CD8-positive, alpha-beta memory T cell (primary cell): Measurements from ENCODE around the gene NDST4. TPM values are rescaled to one million over a fixed set of nuclear protein-coding genes. Genes with fewer than 3 reads are reported as not detected.

Experiments used
- CTCF ChIA-PET: fragments of 350-600 bp; sonication (Branson Sonifier 250); formaldehyde crosslinking; loops from one replicate; lab custom pipeline; 2021; ENCODE audit warnings: antibody characterized with exemption; lab: Charles Lee
- POLR2A ChIA-PET: fragments of 350-600 bp; sonication (Branson Sonifier 250); formaldehyde crosslinking; loops from one replicate; lab custom pipeline; 2021; ENCODE audit warnings: antibody characterized with exemption; lab: Charles Lee
- DNase-seq, 5 donors: peaks; one replicate each; pipeline versions ENCODE4 v3.0.0 to v3.0.0-alpha.2; 2020 to 2022; ENCODE audit warnings: mixed read lengths in 1 of 5
- H3K27ac ChIP-seq: one replicate; pipeline ENCODE4 v1.7.0; 2013; ENCODE audit warnings: low read depth, mild to moderate bottlenecking, low read length, moderate library complexity
- H3K27me3 ChIP-seq: 2 replicates; pipeline ENCODE4 v1.7.0; 2013; ENCODE audit warnings: low read length, mild to moderate bottlenecking; ENCODE audit not compliant: insufficient read depth, poor library complexity, severe bottlenecking
- H3K36me3 ChIP-seq: 2 replicates; pipeline ENCODE4 v1.7.0; 2013; ENCODE audit warnings: mild to moderate bottlenecking, low read length, moderate library complexity; ENCODE audit not compliant: insufficient read depth
- H3K4me1 ChIP-seq: 2 replicates; pipeline ENCODE4 v1.7.0; 2013; ENCODE audit warnings: mild to moderate bottlenecking, low read length, moderate library complexity; ENCODE audit not compliant: insufficient read depth
- H3K4me3 ChIP-seq: 2 replicates; pipeline ENCODE4 v1.7.0; 2013; ENCODE audit warnings: mild to moderate bottlenecking, low read length
- H3K9me3 ChIP-seq: 2 replicates; pipeline ENCODE4 v1.7.0; 2013; ENCODE audit warnings: mild to moderate bottlenecking, low read length
- H3K27ac Mint-ChIP-seq, 8 donors: one replicate each; pipeline ENCODE4 v1.8.0; 2020 to 2021; ENCODE audit warnings: mixed read lengths in 8 of 8, mild to moderate bottlenecking in 6 of 8, inconsistent platforms in 3 of 8, moderate library complexity in 3 of 8
- H3K27me3 Mint-ChIP-seq, 2 donors: one replicate each; pipeline ENCODE4 v1.8.0; 2020 to 2021; ENCODE audit warnings: mixed read lengths in 2 of 2, mild to moderate bottlenecking in 1 of 2, moderate library complexity in 1 of 2
- H3K36me3 Mint-ChIP-seq, 3 donors: one replicate each; pipeline ENCODE4 v1.8.0; 2020 to 2021; ENCODE audit warnings: mixed read lengths in 3 of 3, inconsistent platforms in 1 of 3, mild to moderate bottlenecking in 1 of 3
- H3K4me1 Mint-ChIP-seq, 3 donors: one replicate each; pipeline ENCODE4 v1.8.0; 2020 to 2021; ENCODE audit warnings: mixed read lengths in 3 of 3, inconsistent platforms in 1 of 3, mild to moderate bottlenecking in 1 of 3
- H3K4me3 Mint-ChIP-seq, 7 donors: one replicate each; pipeline ENCODE4 v1.8.0; 2020 to 2021; ENCODE audit warnings: mixed read lengths in 7 of 7, mild to moderate bottlenecking in 6 of 7, moderate library complexity in 4 of 7, inconsistent platforms in 2 of 7
- H3K9me3 Mint-ChIP-seq, 5 donors: one replicate each; pipeline ENCODE4 v1.8.0; 2020 to 2022; ENCODE audit warnings: mixed read lengths in 5 of 5, mild to moderate bottlenecking in 3 of 5, moderate library complexity in 2 of 5, inconsistent platforms in 1 of 5
- polyA plus RNA-seq: library from polyadenylated mRNA; unstranded; fragments of 300-500 nt; fragmentation: Illumina TruSeq; gene quantifications from one replicate; pipeline ENCODE4 v1.2.3, GENCODE V29; 2021
- total RNA-seq, 2 experiments: library from RNA; stranded (reverse); gene quantifications; one replicate each; pipeline ENCODE4 v1.2.3, GENCODE V29; 2021

NDST4 gene
- total and polyA plus RNA-seq, 3 experiments from 2014 or later, result not detected

GRCh38 chr4:115128037-115128436 lies 14.6 kb upstream of the NDST4 start:
- ChIA-PET POLR2A (no interaction called here), CTCF (no interaction called here)

GRCh38 chr4:115126491-115126890 lies 13.1 kb upstream of the NDST4 start:
- H3K4me1 ChIP-seq, result no peaks in the 10 kb centered on the region
- Mint-ChIP-seq H3K4me3 (no peak overlapping the region), H3K27ac (no peak overlapping the region), H3K4me1 (no peaks in the 10 kb centered on the region), H3K27me3 (no peaks in the 10 kb centered on the region), H3K36me3 (no peaks in the 10 kb centered on the region), H3K9me3 (peaks cover 0 to 13% (median 0%) of the 10 kb centered on the region in 5 donors)
- POLR2A ChIA-PET, result no interaction called here
- no peaks in the 10 kb centered on the region for H3K36me3 ChIP-seq
- H3K27me3 ChIP-seq, result no peaks in the 10 kb centered on the region
- H3K9me3 ChIP-seq, result no peaks in the 10 kb centered on the region
- no peak overlapping the region for H3K4me3 ChIP-seq
- DNase-seq, result no peak
- H3K27ac ChIP-seq, result no peak overlapping the region
- CTCF ChIA-PET, result no interaction called here

More at GRCh38 chr4:115128037-115128436, 14.6 kb upstream of the NDST4 start:
- Mint-ChIP-seq H3K27ac (no peak overlapping the region), H3K4me3 (no peak overlapping the region), H3K36me3 (no peaks in the 10 kb centered on the region), H3K27me3 (no peaks in the 10 kb centered on the region), H3K9me3 (peaks cover 0 to 13% (median 0%) of the 10 kb centered on the region in 5 donors), H3K4me1 (no peaks in the 10 kb centered on the region)
- H3K4me3 ChIP-seq, result no peak overlapping the region
- H3K27me3 ChIP-seq, result no peaks in the 10 kb centered on the region
- H3K36me3 ChIP-seq, result no peaks in the 10 kb centered on the region
- no peak for DNase-seq
- H3K9me3 ChIP-seq, result no peaks in the 10 kb centered on the region
- H3K4me1 ChIP-seq, result no peaks in the 10 kb centered on the region
- H3K27ac ChIP-seq, result no peak overlapping the region

GRCh38 chr4:115121351-115122043 lies 8.1 kb upstream of the NDST4 start:
- ChIA-PET CTCF (no interaction called here), POLR2A (no interaction called here)
- Histone ChIP-seq H3K4me1 (no peaks in the 10 kb centered on the region), H3K27me3 (no peaks in the 10 kb centered on the region), H3K9me3 (no peaks in the 10 kb centered on the region), H3K36me3 (no peaks in the 10 kb centered on the region), H3K27ac (no peak overlapping the region), H3K4me3 (no peak overlapping the region)
- H3K9me3 Mint-ChIP-seq, result peaks cover 0 to 12% (median 0%) of the 10 kb centered on the region in 5 donors
- DNase-seq, result no peak
- no peak overlapping the region for H3K27ac Mint-ChIP-seq
- H3K27me3 Mint-ChIP-seq, result no peaks in the 10 kb centered on the region
- no peaks in the 10 kb centered on the region for H3K36me3 Mint-ChIP-seq
- H3K4me3 Mint-ChIP-seq, result no peak overlapping the region
- H3K4me1 Mint-ChIP-seq, result no peaks in the 10 kb centered on the region

GRCh38 chr4:115119804-115120352 lies 6.5 kb upstream of the NDST4 start:
- DNase-seq, result no peak
- no peaks in the 10 kb centered on the region for H3K4me1 Mint-ChIP-seq
- Histone ChIP-seq H3K9me3 (no peaks in the 10 kb centered on the region), H3K36me3 (no peaks in the 10 kb centered on the region), H3K27me3 (no peaks in the 10 kb centered on the region), H3K27ac (no peak overlapping the region), H3K4me1 (no peaks in the 10 kb centered on the region), H3K4me3 (no peak overlapping the region)
- no peaks in the 10 kb centered on the region for H3K27me3 Mint-ChIP-seq
- ChIA-PET POLR2A (no interaction called here), CTCF (no interaction called here)
- no peaks in the 10 kb centered on the region for H3K9me3 Mint-ChIP-seq
- no peak overlapping the region for H3K4me3 Mint-ChIP-seq
- H3K27ac Mint-ChIP-seq, result no peak overlapping the region
- no peaks in the 10 kb centered on the region for H3K36me3 Mint-ChIP-seq

GRCh38 chr4:115117651-115118050 lies 4.2 kb upstream of the NDST4 start:
- no peaks in the 10 kb centered on the region for H3K9me3 ChIP-seq
- no peak overlapping the region for H3K4me3 Mint-ChIP-seq
- no peaks in the 10 kb centered on the region for H3K27me3 Mint-ChIP-seq
- ChIA-PET POLR2A (no interaction called here), CTCF (no interaction called here)
- H3K27me3 ChIP-seq, result no peaks in the 10 kb centered on the region
- H3K36me3 Mint-ChIP-seq, result no peaks in the 10 kb centered on the region
- no peak overlapping the region for H3K27ac Mint-ChIP-seq
- no peaks in the 10 kb centered on the region for H3K4me1 ChIP-seq
- no peak overlapping the region for H3K4me3 ChIP-seq
- no peaks in the 10 kb centered on the region for H3K9me3 Mint-ChIP-seq
- DNase-seq, result no peak
- H3K36me3 ChIP-seq, result no peaks in the 10 kb centered on the region
- H3K4me1 Mint-ChIP-seq, result no peaks in the 10 kb centered on the region
- H3K27ac ChIP-seq, result no peak overlapping the region

- CTCF ChIA-PET, result no interaction called here
- H3K4me3 ChIP-seq, result no peak overlapping the region
- POLR2A ChIA-PET, result no interaction called here
- H3K27me3 Mint-ChIP-seq, result no peaks in the 10 kb centered on the region
- no peaks in the 10 kb centered on the region for H3K4me1 Mint-ChIP-seq
- no peaks in the 10 kb centered on the region for H3K36me3 ChIP-seq
- H3K4me1 ChIP-seq, result no peaks in the 10 kb centered on the region
- no peak for DNase-seq
- no peaks in the 10 kb centered on the region for H3K27me3 ChIP-seq
- no peaks in the 10 kb centered on the region for H3K36me3 Mint-ChIP-seq
- no peak overlapping the region for H3K27ac ChIP-seq
- H3K9me3 ChIP-seq, result no peaks in the 10 kb centered on the region
- no peak overlapping the region for H3K4me3 Mint-ChIP-seq
- H3K9me3 Mint-ChIP-seq, result no peaks in the 10 kb centered on the region
- no peak overlapping the region for H3K27ac Mint-ChIP-seq
Measured at GRCh38 chr4:115110191-115111181, 2.9 kb downstream of the NDST4 start.

GRCh38 chr4:115108850-115109249 lies 4.6 kb downstream of the NDST4 start:
- H3K27ac Mint-ChIP-seq, result no peak overlapping the region
- H3K36me3 Mint-ChIP-seq, result no peaks in the 10 kb centered on the region
- Histone ChIP-seq H3K4me1 (no peaks in the 10 kb centered on the region), H3K27ac (no peak overlapping the region), H3K36me3 (no peaks in the 10 kb centered on the region), H3K4me3 (no peak overlapping the region), H3K9me3 (no peaks in the 10 kb centered on the region), H3K27me3 (no peaks in the 10 kb centered on the region)
- ChIA-PET CTCF (no interaction called here), POLR2A (no interaction called here)
- H3K9me3 Mint-ChIP-seq, result no peaks in the 10 kb centered on the region
- H3K27me3 Mint-ChIP-seq, result no peaks in the 10 kb centered on the region
- no peaks in the 10 kb centered on the region for H3K4me1 Mint-ChIP-seq
- no peak overlapping the region for H3K4me3 Mint-ChIP-seq
- DNase-seq, result no peak

GRCh38 chr4:115107411-115107810 lies 6.0 kb downstream of the NDST4 start:
- Histone ChIP-seq H3K36me3 (no peaks in the 10 kb centered on the region), H3K9me3 (no peaks in the 10 kb centered on the region), H3K27ac (no peak overlapping the region), H3K4me1 (no peaks in the 10 kb centered on the region), H3K4me3 (no peak overlapping the region), H3K27me3 (no peaks in the 10 kb centered on the region)
- Mint-ChIP-seq H3K9me3 (no peaks in the 10 kb centered on the region), H3K4me3 (no peak overlapping the region), H3K27me3 (no peaks in the 10 kb centered on the region), H3K4me1 (no peaks in the 10 kb centered on the region), H3K36me3 (no peaks in the 10 kb centered on the region), H3K27ac (no peak overlapping the region)
- POLR2A ChIA-PET, result no interaction called here
- CTCF ChIA-PET, result no interaction called here
- no peak for DNase-seq
